Measurements from ENCODE around the gene PRAME.

Gene PRAME

GRCh38 chr22:22547226-22547625, 11.8 kb downstream of the PRAME start:
- no peak for DNase-seq (ENCODE audit: low spot score)
- no peak for TF ChIP-seq CTCF (IDR thresholded peaks at IDR 0.05; ENCODE audit: extremely low read depth, missing control alignments)

- no peak for TF ChIP-seq CTCF (IDR thresholded peaks at IDR 0.05; ENCODE audit: extremely low read depth, missing control alignments)
- DNase-seq (ENCODE audit: low spot score), result no peak
These were observed 12.6 kb downstream of the PRAME start for GRCh38 chr22:22546490-22546889.

- no peak for DNase-seq (ENCODE audit: low spot score)
- no peak for TF ChIP-seq CTCF (IDR thresholded peaks at IDR 0.05; ENCODE audit: extremely low read depth, missing control alignments)
These were observed 14.0 kb downstream of the PRAME start for GRCh38 chr22:22545084-22545483.

GRCh38 chr22:22538226-22538989, 20.7 kb downstream of the PRAME start:
- TF ChIP-seq CTCF (IDR thresholded peaks at IDR 0.05; ENCODE audit: extremely low read depth, missing control alignments), result no peak
- DNase-seq (ENCODE audit: low spot score), result no peak

GRCh38 chr22:22536916-22537315, 22.1 kb downstream of the PRAME start:
- no peak for DNase-seq (ENCODE audit: low spot score)
- no peak for TF ChIP-seq CTCF (IDR thresholded peaks at IDR 0.05; ENCODE audit: extremely low read depth, missing control alignments)

- no peak for TF ChIP-seq CTCF (IDR thresholded peaks at IDR 0.05; ENCODE audit: extremely low read depth, missing control alignments)
These were observed 22.6 kb downstream of the PRAME start for GRCh38 chr22:22536515-22536914.

GRCh38 chr22:22535662-22536061, 23.4 kb downstream of the PRAME start:
- no peak for DNase-seq (ENCODE audit: low spot score)
- TF ChIP-seq CTCF (IDR thresholded peaks at IDR 0.05; ENCODE audit: extremely low read depth, missing control alignments), result no peak

More at GRCh38 chr22:22536515-22536914, 22.6 kb downstream of the PRAME start:
- DNase-seq (ENCODE audit: low spot score), result no peak
